ENCODE measurements around the gene LIPH. TPM values are rescaled to one million over a fixed set of nuclear protein-coding genes. Genes with fewer than 3 reads are reported as not detected.

The LIPH gene
- total and polyA plus RNA-seq, 10 of the 15 experiments (the other 5 are each of a cell fraction or from before 2014, with no cell fraction given) = 2.2 to 11.1 (median 5.4) TPM

GRCh38 chr3:185582236-185582635 is 29.8 kb upstream of the LIPH start:
- no peak for TF ChIP-seq USF2 (IDR thresholded peaks at IDR 0.05; ENCODE audit: borderline replicate concordance, low read depth, low read length)
- TF ChIP-seq MEF2B (IDR thresholded peaks at IDR 0.05; ENCODE audit: partially characterized antibody, poor library complexity, severe bottlenecking) = no peak
- no peak for TF ChIP-seq NRF1 (conservative IDR thresholded peaks at IDR 0.05; ENCODE audit: low read depth, low read length)
- no peak for TF ChIP-seq IRF4 (IDR thresholded peaks at IDR 0.05; ENCODE audit: low read depth, low read length)
- no peak for TF ChIP-seq ZSCAN29 (IDR thresholded peaks at IDR 0.05)
- no peak for TF ChIP-seq ZNF622 (IDR thresholded peaks at IDR 0.05)
- H3K4me2 ChIP-seq (ENCODE audit: control insufficient read depth, insufficient read depth) = no peak overlapping the region; the same call in 1 of the 2 replicates
- H3K4me1 ChIP-seq (ENCODE audit: control insufficient read depth, insufficient read depth, low read length) = peaks cover 18% of the 10 kb centered on the region
- H3K27me3 ChIP-seq (replicated peaks in 1 of 2; ENCODE audit: control insufficient read depth in 2 of 2, insufficient read depth in 2 of 2, low read length in 1 of 2) = no peaks in the 10 kb centered on the region
- no peak overlapping the region for H2AFZ ChIP-seq (ENCODE audit: control insufficient read depth, low read depth, low read length)
- SMC1A ChIA-PET (ENCODE audit: uncharacterized antibody, unreplicated experiment) = no interaction called here
- ATAC-seq (no peak), FAIRE-seq (no peak), DNase-seq (ENCODE audit: low read depth, low spot score) (no peak)
- no peaks in the 10 kb centered on the region for H4K20me1 ChIP-seq (ENCODE audit: control insufficient read depth, insufficient read depth)
- CTCF ChIA-PET = interaction anchor here (1.0 to 1.4 kb wide), 2 partner anchors 10 to 23 kb away, joined by 3 to 4 read pairs; no protein-coding TSS in a partner anchor
- H3K4me3 ChIP-seq = no peak overlapping the region
- no TSS peak for BruUV-seq (replicated peaks)
- RAD21 ChIA-PET (ENCODE audit: unreplicated experiment) = no interaction called here
- WGBS (ENCODE audit: insufficient coverage, insufficient replicate concordance, low lambda C conversion rate, missing lambda C conversion rate) = 99% methylated on average over 3 of the region's 3 CpGs
- POLR2A ChIA-PET = no interaction called here
- H3K36me3 ChIP-seq (ENCODE audit: control insufficient read depth in 2 of 2, insufficient read depth in 2 of 2, low read length in 1 of 2) = no peaks in the 10 kb centered on the region
- H3K9ac ChIP-seq (ENCODE audit: control insufficient read depth, insufficient read depth, low read length) = no peak overlapping the region
- no peak overlapping the region; the same call in 1 of the 2 replicates for H3K27ac ChIP-seq (ENCODE audit: control insufficient read depth, insufficient read depth)
- no peaks in the 10 kb centered on the region for H3K9me3 ChIP-seq (replicated peaks; ENCODE audit: control insufficient read depth, insufficient read depth, low read length)
- in situ Hi-C loops (cut with MboI) = no loop called here
- intact Hi-C loops (cut with micrococcal nuclease; ENCODE audit: unreplicated experiment) = no loop called here
- H3K79me2 ChIP-seq (ENCODE audit: control insufficient read depth, insufficient read depth, low read length) = peaks cover 9% of the 10 kb centered on the region

Measured in GM12878 (cell line).